GM19023 (cell line): ENCODE results near the gene DIP2A.
"Not testable (repeated sequence)": the region's sequence is repeated elsewhere in the genome, so short reads cannot be mapped to it uniquely, and the experiment has no call there.

Experiments
- ATAC-seq: cut with Tn5 transposase; IDR thresholded peaks from one replicate; pipeline ENCODE4 v1.9.1; 2021; ENCODE audit warnings: mild to moderate bottlenecking, moderate library complexity; ENCODE audit not compliant: unreplicated experiment

Gene DIP2A

GRCh38 chr21:46442938-46443337 lies 15.8 kb upstream of the DIP2A start:
- no peak for ATAC-seq

DNA sequence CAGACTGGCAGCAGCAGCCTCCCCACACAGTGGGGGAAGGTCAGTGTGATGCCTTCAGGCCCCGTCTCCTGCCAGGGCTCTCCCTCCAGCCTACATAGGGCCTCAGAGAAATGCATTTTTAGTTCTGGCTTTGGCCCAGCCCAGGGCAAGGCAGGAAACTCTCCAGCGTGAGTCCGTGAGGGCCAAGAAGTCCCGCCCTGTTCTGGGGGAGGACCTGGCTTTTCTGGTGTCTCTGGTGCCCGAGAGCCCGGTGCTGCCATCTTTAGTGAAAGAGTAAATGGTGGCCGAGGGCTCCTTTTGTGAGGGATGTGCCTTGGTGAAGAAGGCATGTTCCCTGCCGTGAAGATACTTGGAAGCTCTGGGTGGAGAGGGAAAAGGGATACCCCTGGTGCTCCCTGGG lies 14.8 kb upstream of the DIP2A start:
- no peak for ATAC-seq

DNA sequence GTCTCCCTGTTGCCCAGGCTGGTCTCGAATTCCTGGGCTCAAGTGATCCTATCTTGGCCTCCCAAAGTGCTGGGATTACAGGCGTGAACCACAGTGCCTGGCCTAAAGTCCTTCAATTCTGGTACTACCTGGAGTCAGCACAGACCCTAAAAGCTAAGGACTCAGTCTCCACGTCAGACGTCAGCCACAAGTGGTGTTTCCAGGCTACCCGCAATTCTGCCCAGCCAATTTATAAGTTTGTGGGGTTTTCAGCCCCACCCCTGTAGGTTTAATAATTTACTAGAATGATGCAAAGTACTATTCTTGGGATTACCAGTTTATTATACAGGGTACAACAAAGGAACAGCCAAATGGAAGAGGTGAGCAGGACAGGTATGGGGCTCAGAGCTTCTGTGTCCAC lies 10.6 kb upstream of the DIP2A start:
- no peak for ATAC-seq

GRCh38 chr21:46448855-46449254 lies 9.8 kb upstream of the DIP2A start:
- ATAC-seq, result not testable (repeated sequence)

- ATAC-seq, result no peak
These were observed 6.0 kb upstream of the DIP2A start for GRCh38 chr21:46452710-46453109.

GRCh38 chr21:46454142-46454541 lies 4.5 kb upstream of the DIP2A start:
- no peak for ATAC-seq

GRCh38 chr21:46454634-46455390 lies 3.9 kb upstream of the DIP2A start:
- no peak for ATAC-seq

DNA sequence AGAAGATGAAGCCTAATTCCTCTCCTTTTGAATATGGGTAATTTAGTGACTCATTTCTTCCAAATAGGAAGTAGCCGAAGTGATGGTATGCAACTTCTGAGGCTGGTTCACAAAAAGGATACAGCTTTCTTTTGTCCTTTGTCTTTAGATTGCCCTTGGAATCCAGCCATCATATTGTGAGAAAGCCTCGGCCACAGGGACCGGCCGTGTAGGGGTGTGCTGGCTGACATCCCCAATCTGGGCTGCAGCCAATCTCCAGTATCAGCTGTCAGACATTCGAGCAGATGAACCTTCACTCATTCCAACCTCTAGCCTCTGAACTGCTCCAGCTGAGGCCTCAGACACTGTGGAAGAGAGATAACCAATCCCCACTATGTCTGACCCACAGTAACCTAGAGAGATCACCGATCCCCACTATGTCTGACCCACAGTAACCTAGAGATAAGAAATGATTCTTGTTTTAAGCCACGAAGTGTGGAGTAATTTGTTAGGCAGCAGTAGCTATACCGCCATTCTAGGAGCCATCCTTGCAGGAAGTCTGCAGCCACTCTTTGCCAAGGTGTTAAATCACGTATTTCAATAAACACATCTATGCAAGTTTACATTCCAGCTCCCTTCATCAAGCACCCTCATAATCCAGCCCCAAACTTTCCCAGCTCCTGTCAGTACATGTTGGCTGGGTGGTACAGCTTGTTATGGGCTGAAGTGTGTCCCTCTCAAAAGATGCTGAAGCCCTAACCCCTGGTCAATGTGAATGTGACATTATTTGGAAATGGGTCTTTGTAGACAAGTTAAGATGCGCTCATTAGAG lies 2.9 kb upstream of the DIP2A start:
- ATAC-seq, result no peak

DNA sequence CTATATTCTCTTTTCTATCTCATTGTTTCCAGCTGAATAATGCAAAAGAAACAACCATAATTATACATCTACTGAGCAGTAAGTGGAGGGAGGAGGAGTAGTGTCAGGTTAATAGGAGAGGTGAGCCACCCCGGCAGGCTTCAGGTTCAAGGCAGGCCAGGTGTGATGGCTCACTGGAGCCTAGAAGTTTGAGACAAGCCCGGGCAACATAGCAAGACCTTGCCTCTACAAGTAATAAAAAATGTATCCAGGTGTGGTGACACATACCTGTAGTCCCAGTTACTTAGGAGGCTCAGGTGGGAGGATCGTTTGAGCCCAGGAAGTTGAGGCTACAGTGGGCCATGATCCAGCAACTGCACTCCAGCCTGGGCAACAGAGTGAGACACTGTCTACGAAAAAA lies 1.9 kb upstream of the DIP2A start:
- ATAC-seq, result no peak

GRCh38 chr21:46457801-46458314 lies 833 bp upstream of the DIP2A start:
- ATAC-seq, result peak; percentile 32

GRCh38 chr21:46459024-46459355 lies 299 bp downstream of the DIP2A start:
- no peak for ATAC-seq

GRCh38 chr21:46459356-46460112 lies 843 bp downstream of the DIP2A start:
- no peak for ATAC-seq

DNA sequence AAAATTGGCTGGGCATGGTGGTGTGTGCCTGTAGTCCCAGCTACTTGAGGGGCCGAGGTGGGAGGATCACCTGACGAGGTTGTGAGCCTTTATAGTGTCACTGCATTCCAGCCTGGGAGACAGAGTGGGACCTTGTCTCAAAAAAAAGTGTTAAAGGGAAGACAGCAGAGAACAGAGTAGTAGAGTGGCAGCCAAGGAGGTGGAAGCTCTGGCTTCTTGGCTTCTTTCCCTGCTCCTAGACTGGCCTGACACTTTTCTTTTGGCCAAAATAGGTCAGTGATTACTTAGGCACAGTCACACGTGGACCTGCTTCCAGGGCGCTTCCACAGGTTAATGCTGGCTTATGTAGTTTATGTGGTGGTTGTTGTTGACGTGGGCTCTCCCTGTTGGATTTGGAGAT lies 3.2 kb downstream of the DIP2A start:
- no peak for ATAC-seq

GRCh38 chr21:46465153-46465552 lies 6.5 kb downstream of the DIP2A start:
- not testable (repeated sequence) for ATAC-seq

DNA sequence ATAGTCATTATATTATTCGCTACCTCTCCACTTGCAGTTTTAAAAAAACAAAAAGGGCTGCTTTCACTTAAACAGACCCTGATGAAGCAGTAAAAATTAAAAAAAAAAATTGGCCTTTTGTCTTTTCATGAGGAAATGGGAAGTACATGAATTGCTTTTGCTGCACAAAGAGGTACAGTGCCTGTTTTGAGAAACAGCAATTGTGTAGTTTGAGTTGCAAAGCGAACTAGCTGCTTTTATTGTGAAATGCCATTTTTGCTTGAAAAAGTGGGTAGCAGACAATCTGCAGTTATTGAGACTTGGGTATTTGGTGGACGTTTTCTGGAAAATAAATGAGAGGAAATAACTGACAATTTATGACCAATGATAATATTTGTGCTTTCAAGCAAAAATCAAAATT lies 7.0 kb downstream of the DIP2A start:
- ATAC-seq, result no peak

GRCh38 chr21:46468108-46468774 lies 9.6 kb downstream of the DIP2A start:
- no peak for ATAC-seq

DNA sequence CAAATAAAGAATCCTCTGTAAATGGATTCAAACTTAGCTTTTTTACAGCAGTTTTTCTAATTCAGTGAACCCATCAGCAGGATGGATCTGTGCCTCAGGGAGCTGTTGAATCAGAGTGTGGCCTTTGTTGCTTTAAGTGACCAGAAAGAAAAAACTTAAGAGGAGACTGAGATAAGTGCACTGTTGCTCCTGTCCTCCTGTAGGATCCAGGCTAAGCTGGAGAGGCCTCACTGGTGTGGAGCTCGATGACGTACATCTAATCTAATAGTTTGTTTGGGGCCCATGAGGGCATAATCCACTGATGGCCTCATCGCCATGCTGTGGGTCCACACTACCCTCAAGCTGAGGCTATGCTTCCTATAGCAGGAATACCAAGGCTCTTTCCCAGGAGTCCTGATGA lies 10.6 kb downstream of the DIP2A start:
- ATAC-seq, result no peak

DNA sequence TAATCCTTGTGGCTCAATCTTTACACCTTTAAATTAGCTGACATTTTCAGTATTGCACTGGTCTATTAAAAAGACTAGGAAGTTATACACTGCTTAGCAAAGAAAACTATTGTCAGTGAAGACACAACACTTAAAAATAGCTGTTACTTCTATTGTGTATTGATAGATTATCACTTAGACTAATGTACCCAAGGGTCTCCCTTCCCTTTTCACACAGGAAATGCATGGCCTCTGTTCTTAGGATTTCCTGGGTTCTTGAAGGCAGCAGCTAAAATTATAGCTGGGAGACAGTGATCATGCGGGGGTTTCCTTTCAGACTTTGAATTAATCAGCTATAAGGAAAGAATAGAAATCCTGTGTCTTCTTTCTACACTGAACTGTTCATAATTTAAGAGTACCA lies 12.8 kb downstream of the DIP2A start:
- no peak for ATAC-seq

DNA sequence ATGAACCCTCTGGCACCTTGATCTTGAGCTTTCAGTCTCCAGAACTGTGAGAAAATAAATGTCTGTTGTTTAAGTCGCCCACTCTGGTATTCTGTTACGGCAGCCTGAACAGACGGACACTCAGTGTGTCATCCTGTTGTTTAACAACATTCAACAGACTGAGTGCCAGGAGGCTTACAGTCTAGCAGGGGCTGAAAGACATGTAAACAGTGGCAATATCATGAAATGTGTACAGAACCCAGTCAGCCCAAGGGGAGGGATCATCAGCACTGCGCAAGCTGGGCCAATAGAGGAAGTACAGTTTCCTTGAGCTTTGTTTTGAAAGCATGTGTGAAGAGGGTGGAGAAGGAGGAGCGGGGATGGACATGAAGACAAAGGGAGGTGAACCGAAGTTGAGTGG lies 13.6 kb downstream of the DIP2A start:
- no peak for ATAC-seq

DNA sequence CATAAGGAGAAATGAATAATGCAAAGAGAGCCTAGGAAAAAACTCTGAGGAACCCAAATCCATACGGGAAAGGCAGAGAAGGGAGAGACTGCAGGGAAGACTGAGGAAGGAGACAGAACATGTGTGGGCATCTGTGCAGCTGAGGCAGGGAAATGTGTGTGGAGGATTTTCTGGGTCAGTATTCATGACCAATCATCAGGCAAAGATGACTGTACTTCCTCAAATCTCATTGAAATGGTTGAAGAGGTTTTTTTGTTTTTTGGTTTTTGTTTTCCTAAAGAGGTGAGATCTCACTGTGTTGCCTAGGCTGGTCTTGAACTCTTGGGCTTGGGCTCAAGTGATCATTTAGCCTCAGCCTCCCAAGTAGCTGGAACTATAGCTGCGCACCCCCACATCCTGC lies 15.7 kb downstream of the DIP2A start:
- ATAC-seq, result no peak

- no peak for ATAC-seq
These were observed 16.6 kb downstream of the DIP2A start for GRCh38 chr21:46475296-46475695.
